ENCODE measurements around the gene KCNC1.

Gene KCNC1

GRCh38 chr11:17714870-17715269 is 19.7 kb upstream of the KCNC1 start:
- DNase-seq (ENCODE audit: low read depth in 4 of 4, low spot score in 1 of 4): no peak

- DNase-seq (ENCODE audit: low read depth in 4 of 4, low spot score in 1 of 4): no peak
Measured at GRCh38 chr11:17716807-17717206, 17.8 kb upstream of the KCNC1 start.

- DNase-seq (ENCODE audit: low read depth in 4 of 4, low spot score in 1 of 4): no peak
Measured at GRCh38 chr11:17718015-17718414, 16.6 kb upstream of the KCNC1 start.

DNA sequence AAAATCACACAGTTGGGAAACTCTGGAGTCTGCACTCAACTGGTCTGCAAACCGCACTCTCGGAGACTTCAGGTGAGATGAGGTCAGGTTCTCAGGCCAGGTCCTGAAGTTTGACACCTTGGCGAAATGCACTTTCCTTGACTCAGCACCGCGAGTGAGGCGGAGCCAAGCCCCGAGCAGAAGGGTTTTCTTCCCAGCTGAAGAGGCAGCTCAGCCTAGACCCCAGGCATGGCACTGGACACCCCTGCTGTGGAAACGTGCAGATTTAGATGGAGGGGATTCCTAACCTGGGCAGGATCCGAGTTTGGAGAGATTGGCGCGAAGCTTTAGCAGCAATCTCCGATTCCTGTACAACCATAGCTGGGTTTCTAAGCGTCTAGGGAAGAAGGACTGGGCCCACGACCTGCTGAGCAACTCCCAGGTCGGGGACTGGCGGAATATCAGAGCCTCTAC is 16.0 kb upstream of the KCNC1 start:
- no peak for DNase-seq (ENCODE audit: low read depth in 4 of 4, low spot score in 1 of 4)

DNA sequence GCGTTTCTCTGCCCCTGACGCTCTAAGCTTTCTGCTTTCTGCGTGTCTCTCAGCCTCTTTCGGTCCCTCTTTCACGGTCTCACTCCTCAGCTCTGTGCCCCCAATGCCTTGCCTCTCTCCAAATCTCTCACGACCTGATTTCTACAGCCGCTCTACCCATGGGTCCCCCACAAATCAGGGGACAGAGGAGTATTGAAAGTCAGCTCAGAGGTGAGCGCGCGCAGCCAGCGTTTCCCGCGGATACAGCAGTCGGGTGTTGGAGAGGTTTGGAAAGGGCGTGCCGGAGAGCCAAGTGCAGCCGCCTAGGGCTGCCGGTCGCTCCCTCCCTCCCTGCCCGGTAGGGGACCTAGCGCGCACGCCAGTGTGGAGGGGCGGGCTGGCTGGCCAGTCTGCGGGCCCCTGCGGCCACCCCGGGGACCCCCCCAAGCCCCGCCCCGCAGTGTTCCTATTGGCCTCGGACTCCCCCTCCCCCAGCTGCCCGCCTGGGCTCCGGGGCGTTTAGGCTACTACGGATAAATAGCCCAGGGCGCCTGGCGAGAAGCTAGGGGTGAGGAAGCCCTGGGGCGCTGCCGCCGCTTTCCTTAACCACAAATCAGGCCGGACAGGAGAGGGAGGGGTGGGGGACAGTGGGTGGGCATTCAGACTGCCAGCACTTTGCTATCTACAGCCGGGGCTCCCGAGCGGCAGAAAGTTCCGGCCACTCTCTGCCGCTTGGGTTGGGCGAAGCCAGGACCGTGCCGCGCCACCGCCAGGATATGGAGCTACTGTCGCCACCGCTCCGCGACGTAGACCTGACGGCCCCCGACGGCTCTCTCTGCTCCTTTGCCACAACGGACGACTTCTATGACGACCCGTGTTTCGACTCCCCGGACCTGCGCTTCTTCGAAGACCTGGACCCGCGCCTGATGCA is 15.3 kb upstream of the KCNC1 start, which contains the start of gene MYOD1:
MYOD1 (plus strand) TSS at position 544 of the 910 bp plus-strand sequence; CDS start at position 756, 212 bp downstream.
- DNase-seq (ENCODE audit: low read depth in 4 of 4, low spot score in 1 of 4): no peak

- DNase-seq (ENCODE audit: low read depth in 4 of 4, low spot score in 1 of 4): no peak
Measured at GRCh38 chr11:17719938-17720795, 14.4 kb upstream of the KCNC1 start.

- no peak for DNase-seq (ENCODE audit: low read depth in 4 of 4, low spot score in 1 of 4)
Measured at GRCh38 chr11:17720796-17721171, 13.8 kb upstream of the KCNC1 start.

- DNase-seq (ENCODE audit: low read depth in 4 of 4, low spot score in 1 of 4): no peak
Measured at GRCh38 chr11:17721242-17721999, 13.2 kb upstream of the KCNC1 start.

GRCh38 chr11:17722000-17722643 is 12.5 kb upstream of the KCNC1 start:
- no peak for DNase-seq (ENCODE audit: low read depth in 4 of 4, low spot score in 1 of 4)

GRCh38 chr11:17724020-17724908 is 10.3 kb upstream of the KCNC1 start:
- DNase-seq (ENCODE audit: low read depth in 4 of 4, low spot score in 1 of 4): no peak

- DNase-seq (ENCODE audit: low read depth in 4 of 4, low spot score in 1 of 4): no peak
Measured at GRCh38 chr11:17725174-17725573, 9.4 kb upstream of the KCNC1 start.

DNA sequence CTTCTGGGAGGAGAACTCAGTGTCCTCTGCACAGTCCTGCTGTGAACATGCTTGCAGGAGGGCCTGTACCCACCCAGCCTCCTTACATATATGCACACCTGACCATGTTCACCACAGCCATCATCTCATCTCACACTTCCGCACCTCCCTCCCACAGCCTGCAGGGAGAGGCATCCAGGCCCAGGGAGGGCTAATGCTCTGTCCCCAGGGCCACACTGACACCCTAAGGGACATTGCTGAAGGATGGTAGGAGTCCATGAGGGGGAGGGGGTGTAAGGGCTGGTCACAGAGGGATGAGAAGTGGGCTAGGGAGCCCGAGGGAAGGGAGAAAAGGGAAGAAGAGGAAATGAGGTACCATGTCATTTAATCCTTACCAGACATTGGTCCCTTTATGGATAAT is 4.4 kb upstream of the KCNC1 start:
- no peak for DNase-seq (ENCODE audit: low read depth in 4 of 4, low spot score in 1 of 4)

- peak; percentile 25 to 50 (median 42) for DNase-seq (ENCODE audit: low read depth in 4 of 4, low spot score in 1 of 4)
Measured at GRCh38 chr11:17730608-17731462, 3.7 kb upstream of the KCNC1 start.

- no peak for DNase-seq (ENCODE audit: low read depth in 4 of 4, low spot score in 1 of 4)
Measured at GRCh38 chr11:17733261-17733660, 1.3 kb upstream of the KCNC1 start.

DNA sequence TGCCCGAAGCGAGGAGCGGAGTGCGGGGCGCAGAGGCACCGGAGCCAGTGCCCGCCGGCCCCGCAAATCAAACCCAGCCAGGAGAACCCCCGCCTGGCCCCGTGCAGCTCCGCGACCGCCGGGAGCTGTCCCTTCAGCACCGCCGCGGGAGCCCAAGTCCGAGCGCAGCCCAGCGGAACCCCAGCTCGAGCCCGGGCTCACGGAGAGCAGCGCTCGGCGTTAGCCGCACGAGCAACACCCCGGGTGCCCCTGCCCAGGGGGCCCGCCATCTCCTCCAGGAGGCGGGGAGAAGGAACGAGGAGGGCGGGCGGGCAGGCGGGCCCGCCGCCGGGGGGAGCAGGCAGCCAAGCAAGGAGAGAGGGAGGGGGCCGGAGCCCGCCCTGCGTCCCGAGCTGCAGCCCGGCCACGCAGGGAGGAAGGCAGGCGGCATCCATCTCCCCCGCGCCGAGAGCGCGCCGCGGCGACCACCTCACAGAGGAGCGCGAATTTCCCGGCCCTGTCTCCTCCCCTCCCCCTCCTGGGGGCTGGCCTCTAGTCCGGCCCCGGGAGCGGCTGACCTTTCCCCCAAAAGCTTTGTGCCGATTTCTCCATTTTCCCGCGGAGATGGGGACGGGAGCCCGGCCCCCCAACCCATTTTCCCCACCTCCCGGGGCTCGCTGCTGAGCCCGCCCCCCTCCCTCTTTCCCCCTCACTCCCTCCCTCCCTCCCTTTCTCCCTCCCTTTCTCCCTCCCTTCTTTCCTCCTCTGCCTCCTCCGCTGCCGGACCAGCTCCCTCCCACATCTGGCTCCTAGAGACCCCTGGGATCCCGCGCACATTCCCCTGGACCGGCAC is 621 bp downstream of the KCNC1 start:
- peak in 2 of 4 experiments; percentile 16 to 34 for DNase-seq (ENCODE audit: low read depth in 4 of 4, low spot score in 1 of 4)

DNA sequence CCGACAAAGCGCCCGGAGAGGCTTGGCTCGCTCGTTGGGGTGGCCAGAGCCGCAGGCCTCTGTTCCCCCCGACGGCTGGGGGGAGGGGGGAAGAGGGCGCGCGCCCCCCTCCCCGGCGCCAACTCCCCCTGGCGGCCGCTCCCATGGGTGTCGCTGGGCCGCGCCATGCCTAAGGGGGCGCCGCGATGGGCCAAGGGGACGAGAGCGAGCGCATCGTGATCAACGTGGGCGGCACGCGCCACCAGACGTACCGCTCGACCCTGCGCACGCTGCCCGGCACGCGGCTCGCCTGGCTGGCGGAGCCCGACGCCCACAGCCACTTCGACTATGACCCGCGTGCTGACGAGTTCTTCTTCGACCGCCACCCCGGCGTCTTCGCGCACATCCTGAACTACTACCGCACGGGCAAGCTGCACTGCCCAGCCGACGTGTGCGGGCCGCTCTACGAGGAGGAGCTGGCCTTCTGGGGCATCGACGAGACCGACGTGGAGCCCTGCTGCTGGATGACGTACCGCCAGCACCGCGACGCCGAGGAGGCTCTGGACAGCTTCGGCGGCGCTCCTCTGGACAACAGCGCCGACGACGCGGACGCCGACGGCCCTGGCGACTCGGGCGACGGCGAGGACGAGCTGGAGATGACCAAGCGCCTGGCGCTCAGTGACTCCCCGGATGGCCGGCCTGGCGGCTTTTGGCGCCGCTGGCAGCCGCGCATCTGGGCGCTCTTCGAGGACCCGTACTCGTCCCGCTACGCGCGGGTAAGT is 1.4 kb downstream of the KCNC1 start:
- DNase-seq (ENCODE audit: low read depth in 4 of 4, low spot score in 1 of 4): no peak

DNA sequence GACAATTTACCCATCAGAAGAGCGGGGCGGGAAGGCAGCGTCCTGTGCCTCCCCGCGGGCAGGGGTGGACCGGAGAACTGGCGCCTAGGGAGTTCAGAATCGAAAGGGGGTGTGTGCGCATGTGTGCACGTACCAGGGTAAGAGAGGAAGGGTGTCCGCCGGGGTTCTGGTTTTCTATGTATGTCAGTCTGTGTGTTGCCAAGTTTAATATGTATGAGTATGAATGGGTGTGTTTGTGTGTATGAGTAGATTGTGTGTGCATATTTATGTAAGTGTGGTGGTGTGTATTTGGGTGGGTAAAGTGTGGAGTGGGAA is 2.0 kb downstream of the KCNC1 start:
- DNase-seq (ENCODE audit: low read depth in 4 of 4, low spot score in 1 of 4): no peak
